Osteoblast (primary cell): ENCODE data around the gene MIER3. TPM values are rescaled to one million over a fixed set of nuclear protein-coding genes. Genes with fewer than 3 reads are reported as not detected.

Experiments
- DNase-seq: peaks from one replicate; pipeline ENCODE4 v3.0.0; 2011; ENCODE audit warnings: low spot score, mixed read lengths; ENCODE audit not compliant: insufficient read length; ENCODE audit errors: missing footprints
- H2AFZ ChIP-seq: 2 replicates; pipeline ENCODE4 v1.6.0; 2011; ENCODE audit warnings: mild to moderate bottlenecking, low read length
- H3K27ac ChIP-seq: 2 replicates; pipeline ENCODE4 v1.5.1; 2011; ENCODE audit warnings: mild to moderate bottlenecking, low read depth, low read length, moderate library complexity
- H3K27me3 ChIP-seq: 2 replicates; pipeline ENCODE4 v1.6.0; 2012; ENCODE audit warnings: mild to moderate bottlenecking, control low read depth, inconsistent platforms, low read length, moderate library complexity; ENCODE audit not compliant: insufficient read depth
- H3K36me3 ChIP-seq: 2 replicates; pipeline ENCODE4 v1.5.1; 2011; ENCODE audit warnings: mild to moderate bottlenecking, low read length, control low read depth, moderate library complexity; ENCODE audit not compliant: insufficient read depth
- H3K4me1 ChIP-seq: 2 replicates; pipeline ENCODE4 v1.5.1; 2011; ENCODE audit warnings: mild to moderate bottlenecking, low read length, control low read depth, moderate library complexity; ENCODE audit not compliant: insufficient read depth
- H3K4me2 ChIP-seq: 2 replicates; pipeline ENCODE4 v1.6.0; 2011; ENCODE audit warnings: mild to moderate bottlenecking, low read length; ENCODE audit not compliant: insufficient read depth
- H3K4me3 ChIP-seq: fragments of 200-600 bp; sonication (generic); 3 replicates; pipeline ENCODE4 v1.5.1; 2012; ENCODE audit warnings: mild to moderate bottlenecking, low read length, inconsistent platforms; ENCODE audit not compliant: insufficient read depth
- H3K79me2 ChIP-seq: 2 replicates; pipeline ENCODE4 v1.6.0; 2012; ENCODE audit warnings: mild to moderate bottlenecking, low read length, control low read depth, inconsistent platforms; ENCODE audit not compliant: insufficient read depth
- H3K9me3 ChIP-seq: 2 replicates; pipeline ENCODE4 v1.5.1; 2011; ENCODE audit warnings: low read depth, low read length, control low read depth
- H4K20me1 ChIP-seq: 2 replicates; pipeline ENCODE4 v1.6.0; 2012; ENCODE audit warnings: mild to moderate bottlenecking, low read length, control low read depth; ENCODE audit not compliant: insufficient read depth
- CTCF ChIP-seq: IDR thresholded peaks from 2 replicates; pipeline ENCODE4 v1.5.1; 2011; ENCODE audit warnings: mild to moderate bottlenecking, low read depth, low read length, moderate library complexity; ENCODE audit errors: extremely low read depth
- total RNA-seq: library from RNA; depleted of rRNA; stranded (reverse); fragments of >200 nt; gene quantifications from 2 replicates; pipeline ENCODE4 v1.2.3, GENCODE V29; 2012

Gene MIER3
- total RNA-seq, 1 donor = 29.7 TPM

- peak overlapping the region; percentile 96 for H3K4me2 ChIP-seq
- H3K4me1 ChIP-seq = peaks cover 14% of the 10 kb centered on the region
- TF ChIP-seq CTCF = no peak
- H3K9me3 ChIP-seq = no peaks in the 10 kb centered on the region
- H3K79me2 ChIP-seq = peaks cover 46% of the 10 kb centered on the region
- peak overlapping the region; percentile 58 for H3K27ac ChIP-seq
- H4K20me1 ChIP-seq = peaks cover 14% of the 10 kb centered on the region
- peak overlapping the region; percentile 88 for H3K4me3 ChIP-seq
- H3K36me3 ChIP-seq = peaks cover 6% of the 10 kb centered on the region
- H3K27me3 ChIP-seq = peaks cover 27% of the 10 kb centered on the region
- DNase-seq = peak; percentile 91
- H2AFZ ChIP-seq = peak overlapping the region; percentile 85
These were observed 587 bp downstream of the MIER3 start for GRCh38 chr5:56951126-56951945.

- peak overlapping the region; percentile 58 for H3K27ac ChIP-seq
- H3K9me3 ChIP-seq = no peaks in the 10 kb centered on the region
- peaks cover 14% of the 10 kb centered on the region for H3K4me1 ChIP-seq
- H3K27me3 ChIP-seq = peaks cover 20% of the 10 kb centered on the region
- H3K36me3 ChIP-seq = peaks cover 12% of the 10 kb centered on the region
- DNase-seq = peak; percentile 93
- no peak for TF ChIP-seq CTCF
- H4K20me1 ChIP-seq = peaks cover 14% of the 10 kb centered on the region
- H2AFZ ChIP-seq = peak overlapping the region; percentile 85
- peak overlapping the region; percentile 88 for H3K4me3 ChIP-seq
- H3K79me2 ChIP-seq = peaks cover 46% of the 10 kb centered on the region
- peak overlapping the region; percentile 96 for H3K4me2 ChIP-seq
These were observed 1.2 kb downstream of the MIER3 start for GRCh38 chr5:56950626-56951125.

- H3K27ac ChIP-seq = no peak overlapping the region
- peaks cover 42% of the 10 kb centered on the region for H3K79me2 ChIP-seq
- H2AFZ ChIP-seq = no peak overlapping the region
- no peak for DNase-seq
- TF ChIP-seq CTCF = no peak
- peaks cover 38% of the 10 kb centered on the region for H3K36me3 ChIP-seq
- H4K20me1 ChIP-seq = peaks cover 16% of the 10 kb centered on the region
- H3K27me3 ChIP-seq = no peaks in the 10 kb centered on the region
- no peak overlapping the region for H3K4me2 ChIP-seq
- no peaks in the 10 kb centered on the region for H3K9me3 ChIP-seq
- no peak overlapping the region for H3K4me3 ChIP-seq
- H3K4me1 ChIP-seq = peaks cover 11% of the 10 kb centered on the region
These were observed 4.9 kb downstream of the MIER3 start for GRCh38 chr5:56947052-56947451.

GRCh38 chr5:56941981-56942380 lies 9.9 kb downstream of the MIER3 start:
- no peaks in the 10 kb centered on the region for H3K9me3 ChIP-seq
- H3K27me3 ChIP-seq = no peaks in the 10 kb centered on the region
- H3K4me3 ChIP-seq = no peak overlapping the region
- no peak for DNase-seq
- H3K4me1 ChIP-seq = no peaks in the 10 kb centered on the region
- peaks cover 8% of the 10 kb centered on the region for H4K20me1 ChIP-seq
- TF ChIP-seq CTCF = no peak
- no peak overlapping the region for H3K4me2 ChIP-seq
- no peak overlapping the region for H2AFZ ChIP-seq
- no peak overlapping the region for H3K27ac ChIP-seq
- H3K79me2 ChIP-seq = peaks cover 7% of the 10 kb centered on the region
- peaks cover 70% of the 10 kb centered on the region for H3K36me3 ChIP-seq
